SW 1271 (cell line): ENCODE data around the gene TTC28.

Experiments used
- DNase-seq, 2 experiments: peaks; one replicate each; lab custom pipeline; 2025; lab: John Stamatoyannopoulos, UW

Gene TTC28

DNA sequence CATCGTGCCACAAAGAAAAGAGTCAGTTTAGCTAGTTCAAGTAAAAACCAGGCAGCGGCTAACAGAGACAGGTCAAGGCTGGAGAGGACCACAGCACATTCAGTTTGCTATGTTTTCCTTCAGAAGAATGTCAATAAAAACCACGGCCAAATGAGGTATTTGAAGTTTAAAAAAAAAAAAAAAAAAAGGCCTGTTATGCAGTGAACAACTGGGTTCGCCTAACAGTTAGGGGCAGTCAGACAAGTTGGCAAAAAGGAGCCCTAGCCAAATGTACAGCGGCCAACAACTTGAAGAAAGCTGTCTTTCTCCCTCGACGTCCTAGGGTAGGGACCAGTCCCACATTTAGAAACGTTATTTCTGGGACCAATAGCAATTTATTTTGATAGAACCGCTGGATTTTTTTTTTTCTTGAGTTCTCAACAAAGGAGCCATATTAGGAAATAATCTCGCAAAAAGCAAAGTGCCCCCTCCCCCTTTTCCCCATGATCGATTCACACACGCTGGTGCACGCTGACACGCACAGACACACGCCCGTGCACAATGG is 237.8 kb downstream of the TTC28 start:
- DNase-seq: no peak

DNA sequence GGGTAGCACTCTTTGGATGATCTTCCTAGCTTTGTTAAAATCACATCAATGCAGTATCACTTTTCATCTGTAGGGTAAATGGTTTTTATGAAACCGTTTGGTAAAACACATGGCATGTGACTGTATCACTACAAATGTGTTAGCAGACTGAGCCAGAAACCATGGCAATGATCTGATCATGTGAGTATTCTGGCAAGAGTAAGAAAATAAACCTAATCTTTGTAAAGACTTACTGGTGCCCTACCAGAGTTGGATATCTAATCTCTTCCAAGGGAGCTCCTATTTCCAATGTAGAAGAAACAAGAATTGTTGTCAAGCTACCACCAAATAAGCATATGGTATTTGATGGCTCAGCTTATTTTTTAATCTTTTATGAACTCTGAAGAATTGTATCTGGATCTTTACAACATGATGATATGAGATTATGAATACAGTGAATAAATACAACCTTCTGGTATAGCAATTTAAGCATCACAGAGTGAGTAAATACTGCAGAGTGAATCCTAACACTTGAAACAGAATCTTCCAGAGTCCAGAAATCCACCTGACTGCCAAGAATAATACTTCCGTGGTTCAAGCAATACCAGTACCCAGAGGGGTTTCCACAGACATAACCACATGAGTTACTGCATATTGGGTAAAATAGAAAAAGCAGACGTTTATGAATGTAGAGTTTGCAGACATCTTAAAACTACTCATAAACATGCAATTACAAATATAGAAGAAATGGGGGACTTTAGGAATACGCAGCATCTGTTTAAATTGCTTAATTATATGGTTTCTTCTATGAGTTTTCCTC is 238.8 kb downstream of the TTC28 start:
- no peak for DNase-seq

DNA sequence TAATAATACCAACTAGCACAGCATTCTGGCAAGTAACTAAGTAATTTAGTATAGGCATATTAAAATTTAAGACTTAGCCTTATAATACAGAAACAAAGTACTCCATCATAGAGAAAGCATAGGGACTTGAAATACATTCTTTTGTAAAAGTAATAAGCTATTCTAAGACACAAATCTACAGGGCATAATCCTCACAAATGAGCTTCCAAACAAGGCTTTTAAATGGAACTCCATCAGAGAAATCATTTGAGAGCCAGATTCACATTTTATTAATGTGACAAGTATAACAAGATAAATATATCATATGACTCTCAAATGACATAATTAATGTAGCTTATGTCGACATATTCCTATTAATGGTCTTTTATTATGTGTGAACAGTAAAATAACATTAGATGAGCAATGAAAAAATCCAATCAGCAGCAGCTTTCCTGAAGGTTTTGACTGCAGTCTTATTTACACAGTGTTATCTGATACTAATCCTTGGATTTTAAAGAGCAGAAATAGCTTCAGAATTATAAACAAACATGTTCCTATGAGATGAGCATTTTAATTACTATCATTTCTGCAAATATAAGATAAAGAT is 241.4 kb downstream of the TTC28 start:
- no peak for DNase-seq

DNA sequence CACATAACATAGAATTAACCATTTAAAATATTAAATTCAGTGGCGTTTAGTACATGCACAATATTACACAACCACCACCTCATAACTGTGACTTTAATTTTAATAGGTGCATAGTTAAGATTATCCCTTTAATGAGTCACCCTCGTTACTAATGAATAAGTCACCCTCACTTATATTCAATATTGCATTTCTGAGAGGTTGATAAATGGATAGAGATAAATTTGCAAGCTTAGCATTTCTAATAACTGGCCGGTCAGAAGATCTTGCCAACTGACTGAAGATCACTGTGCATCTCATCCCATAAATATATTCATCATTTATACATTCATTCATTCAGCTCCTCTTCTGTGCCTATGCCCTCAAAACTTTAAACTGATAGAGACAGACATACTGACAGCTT is 243.7 kb downstream of the TTC28 start:
- DNase-seq: no peak

DNA sequence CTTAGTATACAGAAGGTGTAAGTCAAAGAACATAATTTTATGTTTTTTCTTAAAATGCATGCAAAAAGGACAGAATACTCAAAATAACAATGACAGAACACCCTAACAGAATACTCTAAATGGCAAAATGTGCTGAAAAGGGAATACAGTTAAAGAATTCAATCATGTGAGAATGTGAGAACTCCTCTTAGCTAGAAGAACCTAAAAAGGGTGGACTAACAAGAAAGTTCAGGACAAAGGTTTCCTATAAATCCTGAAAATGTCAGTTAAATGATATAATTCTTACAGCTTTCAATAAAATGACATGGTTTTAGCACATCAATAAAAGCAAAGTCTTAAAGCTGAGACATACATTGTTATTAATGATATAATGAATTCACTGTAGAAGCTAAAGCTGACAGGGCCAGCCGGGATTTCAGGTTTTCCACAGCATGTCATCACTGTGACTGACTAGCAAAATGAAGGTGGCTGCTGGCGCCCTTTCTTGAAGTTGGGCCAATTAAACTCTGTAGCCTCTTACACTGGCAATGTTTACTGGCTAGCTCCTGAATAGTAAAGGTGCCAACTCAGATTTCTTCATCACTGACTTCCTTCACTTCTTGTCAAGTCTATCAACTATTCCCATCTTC is 244.4 kb downstream of the TTC28 start:
- DNase-seq: no peak

DNA sequence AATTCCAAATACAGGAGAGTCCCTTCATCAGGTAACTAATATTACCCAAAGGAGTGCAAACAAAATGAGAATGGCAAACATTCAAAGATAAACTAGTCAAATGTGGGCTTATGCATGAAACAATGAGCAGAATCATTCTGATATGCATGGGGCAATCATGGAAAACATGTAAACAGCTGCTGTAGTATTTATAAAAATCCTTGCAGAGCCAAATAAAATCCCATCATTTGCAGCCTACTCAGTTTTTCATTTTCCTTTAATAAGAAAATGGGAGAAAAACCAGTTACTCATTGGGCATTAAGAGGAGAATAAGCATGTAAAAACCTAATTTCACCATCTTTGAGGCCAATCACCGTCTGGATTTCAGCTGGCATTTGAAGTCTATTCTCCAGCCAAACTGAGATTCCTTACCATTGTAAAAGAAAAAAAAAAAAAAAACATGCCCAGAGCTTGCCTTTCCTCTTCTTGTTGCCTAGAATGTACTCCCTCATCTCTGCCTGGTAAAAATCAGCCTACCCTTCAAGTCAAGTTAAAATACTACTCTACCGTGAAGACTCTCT is 249.1 kb downstream of the TTC28 start:
- no peak for DNase-seq

DNA sequence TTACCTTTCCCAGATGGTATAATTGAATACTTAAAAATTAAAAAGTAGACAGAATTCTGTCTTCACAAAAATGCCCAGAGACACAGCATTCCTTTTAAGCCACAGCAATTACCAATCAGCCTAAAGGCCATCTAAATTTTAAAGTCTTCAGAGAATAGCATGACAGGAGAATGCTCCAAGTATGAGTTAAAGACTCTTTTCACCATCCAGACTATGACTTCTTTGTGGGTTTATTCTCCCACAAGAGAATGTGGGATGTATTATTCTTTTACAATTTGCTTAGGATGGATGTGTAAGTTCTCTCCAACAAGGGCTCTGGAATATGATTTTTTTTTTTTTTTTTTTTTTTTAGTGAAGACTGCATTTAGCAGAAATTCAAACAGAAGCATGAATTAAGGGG is 249.9 kb downstream of the TTC28 start:
- DNase-seq: no peak

DNA sequence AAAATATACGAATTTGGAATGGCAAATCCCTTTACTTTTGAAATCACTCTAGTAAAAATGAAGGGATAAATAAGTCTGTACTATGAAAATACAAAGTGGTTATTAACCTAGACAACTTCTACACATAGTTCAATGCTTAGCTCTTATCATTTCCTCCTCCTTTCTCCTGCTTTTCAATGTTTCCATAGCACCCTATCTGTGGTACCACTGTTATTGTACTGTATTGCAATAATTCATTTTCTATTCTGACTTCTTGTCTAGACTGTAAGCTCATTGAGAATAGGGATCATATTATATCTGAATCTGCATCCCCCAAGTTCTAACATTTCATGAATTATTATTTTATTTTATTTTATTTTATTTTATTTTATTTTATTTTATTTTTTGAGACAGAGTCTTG is 251.4 kb downstream of the TTC28 start:
- no peak for DNase-seq

DNA sequence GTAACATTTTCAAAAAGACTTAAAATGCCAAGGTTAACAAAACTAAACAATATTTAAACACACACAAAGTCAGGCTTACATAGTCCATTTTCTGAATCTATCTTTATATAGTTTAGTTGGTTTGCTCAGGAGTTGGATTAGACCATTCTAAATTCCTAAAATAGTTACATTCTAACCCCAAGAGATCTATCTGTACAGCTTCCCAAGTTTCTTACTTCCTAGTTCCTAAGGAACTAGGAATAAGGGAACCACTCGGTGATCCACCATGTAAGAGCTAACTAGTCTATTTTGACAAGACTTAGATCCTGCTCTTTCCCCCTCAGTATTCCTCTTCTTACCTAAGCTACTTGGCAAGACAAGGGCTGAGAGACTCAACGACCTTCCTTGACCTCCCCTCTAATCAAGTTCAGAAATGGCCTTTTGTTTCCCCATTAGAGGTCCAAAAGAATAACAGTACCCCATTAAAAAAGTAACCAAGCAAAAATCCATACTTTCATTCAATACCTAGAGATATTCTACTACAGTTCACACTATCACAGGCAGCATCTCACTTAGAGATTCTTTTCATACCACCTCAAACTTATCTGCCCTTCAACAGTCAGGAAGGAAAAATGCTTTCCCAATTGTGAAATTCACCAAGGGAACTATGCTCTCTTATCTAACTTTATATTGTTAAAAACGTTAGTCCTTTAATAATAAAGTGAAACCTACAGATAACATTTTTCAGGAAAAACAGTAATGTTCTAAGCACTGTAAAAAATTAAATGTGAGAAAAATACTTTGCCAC is 253.1 kb downstream of the TTC28 start:
- no peak for DNase-seq

DNA sequence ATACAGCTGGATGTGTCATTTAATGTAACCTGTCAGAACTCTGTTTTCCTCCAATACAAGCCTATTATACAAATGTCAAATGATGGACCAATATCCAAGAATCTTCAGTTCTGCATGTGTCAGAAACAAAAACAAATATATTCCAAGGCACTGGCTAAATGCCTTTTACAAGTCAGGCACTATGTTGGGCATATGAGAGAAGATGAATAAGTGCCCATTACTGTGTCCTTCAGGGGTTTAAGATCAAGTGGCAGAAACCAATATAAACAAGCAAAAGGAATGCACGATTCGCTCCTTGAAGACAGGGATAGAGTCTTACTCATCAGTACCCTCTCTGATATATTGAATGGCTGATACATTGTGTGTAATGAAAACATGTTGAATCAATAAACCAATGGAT is 254.4 kb downstream of the TTC28 start:
- DNase-seq: no peak

DNA sequence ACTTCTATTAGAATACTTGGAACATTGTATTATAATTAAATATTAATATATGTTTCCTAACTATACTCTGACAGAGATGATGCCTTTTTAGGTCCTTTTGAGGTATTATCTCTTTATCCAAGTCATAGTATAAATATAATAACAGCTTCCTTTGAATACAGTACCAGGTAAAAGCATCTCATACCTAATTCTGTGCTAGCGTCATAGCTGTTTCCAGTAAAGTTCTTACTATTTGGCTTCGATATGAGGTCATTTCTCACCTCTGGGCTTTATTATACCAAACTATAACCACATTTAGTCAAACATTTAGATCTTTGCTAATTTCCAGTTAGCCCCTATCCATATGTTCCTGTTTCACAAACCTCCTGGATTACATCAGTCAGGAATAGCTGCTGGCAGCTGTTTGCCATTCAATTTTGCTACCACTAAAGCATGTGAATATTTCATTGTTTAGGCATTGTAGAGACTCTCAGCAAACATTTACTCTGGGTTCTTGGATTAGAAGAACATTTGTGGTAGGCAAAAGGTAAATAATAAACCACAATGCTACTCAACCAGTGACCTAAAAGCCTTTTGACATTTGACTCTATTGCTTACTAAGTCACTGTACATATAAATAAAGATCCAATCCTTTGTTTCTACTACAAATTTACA is 255.1 kb downstream of the TTC28 start:
- no peak for DNase-seq

DNA sequence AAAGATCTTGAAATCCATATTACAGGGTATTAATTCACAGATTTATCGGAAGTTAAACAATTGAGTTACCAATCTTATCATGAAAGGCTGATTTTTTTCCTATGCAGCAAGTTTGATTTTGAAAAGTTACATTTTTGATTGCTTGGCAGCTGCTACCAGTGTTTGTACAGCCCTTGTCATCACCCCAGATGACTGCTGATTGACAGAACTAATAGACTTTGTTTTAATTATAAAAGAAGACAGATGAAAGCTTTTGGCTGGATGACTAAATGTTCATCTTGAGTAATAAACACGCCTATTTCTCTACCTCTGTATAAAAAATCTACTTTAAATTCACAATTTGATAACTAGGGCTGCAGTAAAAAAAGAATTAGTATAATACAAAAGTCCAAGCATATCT is 259.7 kb downstream of the TTC28 start:
- DNase-seq: no peak

DNA sequence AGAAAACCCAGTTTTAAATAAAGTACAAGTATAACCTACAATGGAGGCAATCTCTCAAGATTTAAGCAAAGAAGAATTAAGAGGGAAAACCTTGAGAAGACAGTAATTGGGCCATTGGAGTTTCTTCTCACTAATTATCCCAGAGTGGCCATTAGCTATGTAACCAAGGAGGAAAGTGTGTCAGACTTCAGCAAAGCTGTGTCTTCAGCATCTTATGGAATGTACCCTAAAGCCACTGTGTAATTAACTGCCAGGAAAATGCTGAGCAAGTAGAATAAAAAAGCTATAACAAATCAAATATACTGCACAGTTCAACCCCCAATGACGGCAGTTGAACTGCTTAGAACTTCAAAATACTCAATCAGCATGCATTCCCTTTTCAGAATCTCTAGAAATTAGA is 261.6 kb downstream of the TTC28 start:
- DNase-seq: no peak

DNA sequence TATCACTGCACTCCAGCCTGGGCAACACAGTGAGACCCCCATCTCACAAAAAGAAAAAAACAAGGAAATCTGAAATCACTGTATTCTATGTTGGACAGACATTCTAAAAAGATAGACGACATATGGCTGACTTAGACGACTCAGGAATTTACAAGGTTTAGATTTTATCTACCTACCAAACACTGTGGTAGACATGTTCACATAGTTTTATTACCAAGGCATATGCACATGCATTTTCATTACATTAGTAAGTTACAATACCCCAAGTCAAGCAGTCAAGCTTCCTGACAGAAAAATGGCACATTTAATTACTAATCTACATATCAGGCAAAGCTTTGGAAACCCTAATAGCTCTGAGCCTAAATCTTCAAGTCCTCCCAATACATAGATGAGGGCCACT is 262.2 kb downstream of the TTC28 start:
- DNase-seq: no peak

DNA sequence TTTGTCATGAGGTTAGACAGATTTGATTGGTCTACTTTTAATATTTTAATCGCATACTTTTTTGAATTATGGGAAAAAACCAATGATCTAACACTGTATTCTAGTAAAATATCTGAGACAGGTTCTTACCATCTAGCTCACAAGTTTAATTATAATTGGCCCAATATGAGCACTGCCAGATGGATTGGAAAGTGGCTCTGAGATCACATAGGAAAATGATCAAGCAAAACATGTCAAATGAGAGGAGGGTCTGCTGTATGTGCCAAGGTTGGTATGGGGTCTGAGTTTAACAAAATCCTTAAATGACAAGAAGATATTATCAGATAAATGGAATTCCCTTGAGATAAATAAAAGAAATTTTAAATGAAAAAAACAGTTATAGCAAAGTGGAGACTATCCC is 264.7 kb downstream of the TTC28 start:
- DNase-seq: no peak

DNA sequence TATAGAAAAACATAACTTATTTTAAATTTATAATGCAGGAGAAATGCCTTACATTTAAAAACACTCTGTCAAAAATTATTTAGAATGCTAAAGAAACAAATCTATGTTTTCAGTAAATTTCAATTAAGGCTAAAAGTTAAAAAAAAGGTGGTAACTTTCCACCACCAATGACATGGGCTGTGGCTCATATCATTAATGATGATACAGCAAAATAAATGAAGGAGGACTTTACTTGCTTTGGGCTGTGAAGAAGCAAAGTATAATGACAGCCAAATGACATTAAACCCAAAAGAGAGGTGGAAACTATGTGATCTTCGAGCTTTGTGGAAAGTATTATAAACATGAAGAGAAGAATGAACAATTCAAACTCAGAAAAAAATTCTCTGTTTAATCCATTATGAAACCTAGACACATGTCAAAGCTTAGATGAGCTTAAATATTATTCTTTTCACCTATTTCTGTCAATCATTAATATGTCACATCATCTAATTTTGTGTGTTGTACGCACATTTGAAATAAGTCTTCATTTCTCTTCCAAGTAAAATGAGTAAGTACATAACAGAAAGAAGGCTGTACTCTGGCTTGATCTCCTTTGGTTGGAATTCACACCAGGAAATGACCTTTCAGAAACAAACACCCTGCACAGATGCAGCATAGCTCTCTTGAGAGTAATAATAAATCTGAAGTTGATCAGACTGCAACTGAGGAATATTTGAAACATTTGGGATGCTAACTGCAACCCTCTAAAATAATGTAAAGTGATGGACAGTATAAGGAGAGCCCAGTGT is 265.8 kb downstream of the TTC28 start:
- DNase-seq: no peak

DNA sequence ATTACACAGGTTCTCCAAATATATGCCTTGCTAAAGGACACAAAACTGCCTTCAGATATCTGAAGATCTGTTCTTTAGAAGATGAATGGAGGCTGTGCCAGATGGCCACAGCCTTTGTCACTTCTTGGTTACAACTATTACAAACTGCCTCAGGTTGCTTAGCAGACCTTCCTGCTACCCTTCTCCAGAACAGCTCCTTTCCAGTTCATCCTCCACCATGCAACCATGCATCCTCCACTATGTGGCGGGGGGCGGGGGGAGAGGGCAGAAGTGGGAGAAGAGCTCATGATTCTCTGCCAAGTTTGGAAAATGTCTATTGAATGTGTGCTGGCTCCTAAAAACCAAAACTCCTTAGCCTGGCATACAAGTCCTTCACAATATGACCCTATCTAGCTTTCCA is 267.5 kb downstream of the TTC28 start:
- DNase-seq: no peak

DNA sequence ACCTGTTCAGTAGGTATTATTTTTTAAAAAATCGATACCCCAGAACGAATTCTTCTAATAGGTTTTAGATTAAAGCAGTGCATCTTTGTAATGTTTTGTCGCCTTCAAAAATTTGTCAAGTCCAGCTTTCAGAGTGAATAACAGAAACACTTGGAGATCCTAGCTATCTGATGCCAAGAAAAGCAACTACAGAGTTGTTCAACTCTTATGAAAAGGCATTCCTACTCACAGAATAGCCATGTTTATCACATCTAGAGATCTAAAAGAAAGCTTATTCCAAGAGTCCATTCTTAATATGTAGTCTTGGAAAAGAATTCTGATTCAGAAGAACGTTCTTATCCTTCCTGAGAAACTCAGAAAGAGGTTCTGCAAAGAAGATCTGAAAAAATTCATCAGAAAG is 268.5 kb downstream of the TTC28 start:
- DNase-seq: no peak

DNA sequence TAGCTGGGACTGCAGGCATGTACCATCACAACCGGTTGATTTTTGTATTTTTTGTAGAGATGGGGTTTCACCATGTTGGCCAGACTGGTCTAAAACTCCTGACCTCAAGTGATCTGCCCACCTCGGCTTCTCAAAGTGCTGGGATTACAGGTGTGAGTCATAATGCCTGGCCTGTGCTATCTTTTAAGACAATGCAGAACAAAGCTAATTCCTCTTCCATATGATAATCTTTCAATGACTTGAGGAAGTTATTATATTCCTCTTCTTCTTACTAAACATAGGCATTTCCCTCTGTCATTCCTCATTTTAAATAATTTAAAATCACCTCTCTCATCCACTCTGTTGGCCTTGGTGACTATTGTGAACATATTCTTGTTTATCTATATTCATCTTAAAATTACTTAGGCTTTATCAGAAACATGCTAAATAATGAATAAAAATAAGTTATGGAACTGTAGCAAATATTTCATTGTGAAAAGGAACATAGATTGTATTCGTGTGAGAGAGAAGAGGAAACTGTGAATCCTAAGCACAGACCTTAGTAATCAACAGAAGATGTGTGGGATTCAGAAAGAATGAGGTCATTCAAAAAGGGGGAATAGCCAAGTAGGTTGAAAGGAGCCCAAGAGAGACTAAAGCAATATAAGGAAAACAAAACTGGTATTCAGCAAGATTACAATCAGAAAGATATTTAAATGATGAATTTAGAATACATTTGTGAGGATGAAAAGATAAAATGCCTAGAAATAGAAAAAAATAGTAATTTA is 269.4 kb downstream of the TTC28 start:
- no peak for DNase-seq

DNA sequence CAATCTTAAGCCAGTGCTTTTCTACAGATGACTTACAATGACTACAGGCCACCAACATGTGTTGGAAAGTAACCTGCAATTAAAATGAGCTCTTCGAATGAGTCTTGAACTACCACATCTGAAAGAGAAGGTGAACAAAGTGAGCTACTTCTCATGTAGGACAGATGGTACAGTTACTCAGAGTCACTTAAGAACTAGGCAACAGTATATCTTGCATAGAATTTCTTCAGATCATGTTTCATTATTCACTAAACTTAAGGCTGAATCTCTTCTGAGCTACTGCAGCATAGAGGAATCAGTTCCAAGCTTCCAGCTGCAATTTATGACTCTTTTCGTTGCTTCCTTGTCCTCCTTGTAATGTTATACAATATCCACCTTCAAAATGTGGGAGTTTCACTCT is 270.9 kb downstream of the TTC28 start:
- no peak for DNase-seq
